ENCODE results near the gene OXTR. TPM values are rescaled to one million over a fixed set of nuclear protein-coding genes. Genes with fewer than 3 reads are reported as not detected.

Gene OXTR
- total RNA-seq, 1 experiment from 2014 or later, result 3.4 TPM

DNA sequence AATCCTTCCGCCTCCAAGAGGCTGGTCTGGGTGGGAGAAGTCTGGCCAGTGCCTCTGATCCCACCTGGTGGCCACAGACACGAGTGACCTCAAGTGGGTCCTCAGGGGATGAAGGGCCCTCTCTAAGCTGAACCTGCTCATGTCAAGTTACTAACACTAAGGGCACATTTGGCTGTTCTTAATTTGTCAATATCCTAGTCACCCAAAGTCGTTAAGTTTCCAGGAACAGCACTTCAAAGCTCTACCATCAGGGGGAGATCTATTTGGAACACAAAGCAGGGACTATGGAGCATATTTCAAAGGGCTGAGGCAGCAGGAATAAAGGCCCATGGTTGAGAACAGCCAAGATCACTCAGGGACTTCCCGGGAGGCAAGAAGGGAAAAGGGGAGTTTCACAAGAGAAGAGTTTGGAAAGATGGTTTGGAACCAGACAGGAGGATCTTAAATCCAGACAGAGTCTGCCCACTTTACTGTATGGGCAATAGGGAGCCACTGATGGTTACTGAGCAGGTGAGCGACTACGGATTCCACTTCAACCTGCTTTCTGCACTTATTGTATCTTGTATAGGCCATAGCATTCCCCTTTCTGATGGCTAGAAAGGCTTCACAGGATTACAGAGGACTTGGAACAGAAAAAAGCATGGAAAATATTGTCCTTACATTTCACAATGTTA is 13.7 kb downstream of the OXTR start:
- BruUV-seq (replicated peaks), result no TSS peak
- CTCF ChIA-PET, result no interaction called here
- DNase-seq, result no peak

DNA sequence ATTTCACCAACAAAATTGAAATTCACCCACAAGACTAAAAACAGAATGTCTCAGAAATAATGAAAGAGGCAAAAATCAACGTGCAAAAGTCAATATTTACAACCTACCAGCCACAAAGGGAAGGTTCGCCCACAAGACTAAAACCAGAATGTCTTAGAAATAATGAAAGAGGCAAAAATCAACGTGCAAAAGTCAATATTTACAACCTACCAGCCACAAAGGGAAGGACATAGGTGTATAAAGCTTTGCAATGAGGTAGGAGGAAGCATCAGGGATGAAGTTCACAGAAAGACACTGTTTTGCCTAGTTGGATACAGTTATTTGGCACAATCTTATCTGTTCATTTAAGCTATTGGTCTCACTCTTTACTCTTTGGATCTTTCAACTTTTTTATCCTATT is 14.3 kb downstream of the OXTR start:
- no peaks in the 10 kb centered on the region for H3K36me3 Mint-ChIP-seq (ENCODE audit: insufficient read depth, unreplicated experiment)
- intact Hi-C loops (cut with micrococcal nuclease; ENCODE audit: unreplicated experiment), result no loop called here
- TF ChIP-seq, protein P1, sequence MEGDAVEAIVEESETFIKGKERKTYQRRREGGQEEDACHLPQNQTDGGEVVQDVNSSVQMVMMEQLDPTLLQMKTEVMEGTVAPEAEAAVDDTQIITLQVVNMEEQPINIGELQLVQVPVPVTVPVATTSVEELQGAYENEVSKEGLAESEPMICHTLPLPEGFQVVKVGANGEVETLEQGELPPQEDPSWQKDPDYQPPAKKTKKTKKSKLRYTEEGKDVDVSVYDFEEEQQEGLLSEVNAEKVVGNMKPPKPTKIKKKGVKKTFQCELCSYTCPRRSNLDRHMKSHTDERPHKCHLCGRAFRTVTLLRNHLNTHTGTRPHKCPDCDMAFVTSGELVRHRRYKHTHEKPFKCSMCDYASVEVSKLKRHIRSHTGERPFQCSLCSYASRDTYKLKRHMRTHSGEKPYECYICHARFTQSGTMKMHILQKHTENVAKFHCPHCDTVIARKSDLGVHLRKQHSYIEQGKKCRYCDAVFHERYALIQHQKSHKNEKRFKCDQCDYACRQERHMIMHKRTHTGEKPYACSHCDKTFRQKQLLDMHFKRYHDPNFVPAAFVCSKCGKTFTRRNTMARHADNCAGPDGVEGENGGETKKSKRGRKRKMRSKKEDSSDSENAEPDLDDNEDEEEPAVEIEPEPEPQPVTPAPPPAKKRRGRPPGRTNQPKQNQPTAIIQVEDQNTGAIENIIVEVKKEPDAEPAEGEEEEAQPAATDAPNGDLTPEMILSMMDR (IDR thresholded peaks at IDR 0.05; ENCODE audit: unreplicated experiment), result no peak
- CTCF ChIA-PET, result no interaction called here
- DNase-seq, result no peak
- no peaks in the 10 kb centered on the region for H3K4me1 Mint-ChIP-seq (ENCODE audit: low read depth, unreplicated experiment)
- H3K27me3 Mint-ChIP-seq (ENCODE audit: unreplicated experiment), result no peaks in the 10 kb centered on the region
- H3K27ac Mint-ChIP-seq (ENCODE audit: unreplicated experiment), result no peak overlapping the region
- no TSS peak for BruUV-seq (replicated peaks)
- no peaks in the 10 kb centered on the region for H3K9me3 Mint-ChIP-seq (ENCODE audit: low read depth, unreplicated experiment)
- no peak overlapping the region for H3K4me3 Mint-ChIP-seq (ENCODE audit: low read depth, unreplicated experiment)

More for the DNA sequence above, 13.7 kb downstream of the OXTR start:
- no peaks in the 10 kb centered on the region for H3K9me3 Mint-ChIP-seq (ENCODE audit: low read depth, unreplicated experiment)
- no peaks in the 10 kb centered on the region for H3K27me3 Mint-ChIP-seq (ENCODE audit: unreplicated experiment)
- TF ChIP-seq, protein P1 (IDR thresholded peaks at IDR 0.05; ENCODE audit: unreplicated experiment), result peak; percentile 40
- no peak overlapping the region for H3K4me3 Mint-ChIP-seq (ENCODE audit: low read depth, unreplicated experiment)
- no peak overlapping the region for H3K27ac Mint-ChIP-seq (ENCODE audit: unreplicated experiment)
- H3K4me1 Mint-ChIP-seq (ENCODE audit: low read depth, unreplicated experiment), result no peaks in the 10 kb centered on the region
- no peaks in the 10 kb centered on the region for H3K36me3 Mint-ChIP-seq (ENCODE audit: insufficient read depth, unreplicated experiment)
- intact Hi-C loops (cut with micrococcal nuclease; ENCODE audit: unreplicated experiment), result no loop called here

DNA sequence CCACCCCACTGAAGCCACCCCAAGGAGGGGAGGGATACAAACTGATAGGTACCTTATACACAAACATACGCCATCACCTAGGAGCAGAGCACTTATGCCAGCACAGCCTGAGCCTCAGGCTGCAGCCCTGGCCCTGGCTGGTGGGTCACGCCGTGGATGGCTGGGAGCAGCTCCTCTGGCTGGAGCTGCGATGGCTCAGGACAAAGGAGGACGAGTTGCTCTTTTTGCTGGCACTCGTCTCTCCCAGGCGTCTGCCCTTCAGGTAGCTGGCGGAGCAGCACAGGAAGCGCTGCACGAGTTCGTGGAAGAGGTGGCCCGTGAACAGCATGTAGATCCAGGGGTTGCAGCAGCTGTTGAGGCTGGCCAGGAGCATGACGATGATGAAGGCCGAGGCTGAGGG is 16.6 kb downstream of the OXTR start:
- Mint-ChIP-seq H3K27ac (ENCODE audit: unreplicated experiment) (no peak overlapping the region), H3K4me1 (ENCODE audit: low read depth, unreplicated experiment) (no peaks in the 10 kb centered on the region), H3K36me3 (ENCODE audit: insufficient read depth, unreplicated experiment) (no peaks in the 10 kb centered on the region), H3K9me3 (ENCODE audit: low read depth, unreplicated experiment) (no peaks in the 10 kb centered on the region), H3K27me3 (ENCODE audit: unreplicated experiment) (peaks cover 1% of the 10 kb centered on the region), H3K4me3 (ENCODE audit: low read depth, unreplicated experiment) (no peak overlapping the region)
- BruUV-seq (replicated peaks), result no TSS peak
- intact Hi-C loops (cut with micrococcal nuclease; ENCODE audit: unreplicated experiment), result no loop called here
- DNase-seq, result no peak
- TF ChIP-seq, protein P1 (IDR thresholded peaks at IDR 0.05; ENCODE audit: unreplicated experiment), result no peak
- CTCF ChIA-PET, result no interaction called here

DNA sequence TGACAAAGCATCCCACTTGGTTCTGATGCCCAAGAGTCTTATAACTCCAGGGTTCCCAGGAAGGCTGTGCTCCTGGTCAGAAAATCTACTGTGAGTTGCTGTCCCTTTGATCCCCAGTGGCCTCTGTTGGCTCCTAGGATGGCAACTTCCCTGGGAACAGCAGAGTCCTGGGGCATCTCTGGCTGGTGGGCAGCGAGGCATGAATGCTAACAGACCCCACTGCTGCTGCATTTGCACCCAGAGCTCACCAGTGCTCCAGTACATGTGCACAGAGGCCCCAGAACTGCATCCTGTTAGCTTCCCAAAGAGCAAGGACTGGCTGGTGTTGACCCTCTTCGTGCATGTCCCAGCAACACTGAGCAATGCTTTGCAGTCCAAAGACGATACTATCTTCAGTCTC is 20.1 kb downstream of the OXTR start:
- no TSS peak for BruUV-seq (replicated peaks)
- no peak overlapping the region for H3K27ac Mint-ChIP-seq (ENCODE audit: unreplicated experiment)
- H3K9me3 Mint-ChIP-seq (ENCODE audit: low read depth, unreplicated experiment), result no peaks in the 10 kb centered on the region
- no peaks in the 10 kb centered on the region for H3K4me1 Mint-ChIP-seq (ENCODE audit: low read depth, unreplicated experiment)
- DNase-seq, result no peak
- H3K4me3 Mint-ChIP-seq (ENCODE audit: low read depth, unreplicated experiment), result no peak overlapping the region
- CTCF ChIA-PET, result no interaction called here
- TF ChIP-seq, protein P1 (IDR thresholded peaks at IDR 0.05; ENCODE audit: unreplicated experiment), result no peak
- intact Hi-C loops (cut with micrococcal nuclease; ENCODE audit: unreplicated experiment), result no loop called here
- H3K36me3 Mint-ChIP-seq (ENCODE audit: insufficient read depth, unreplicated experiment), result no peaks in the 10 kb centered on the region
- peaks cover 23% of the 10 kb centered on the region for H3K27me3 Mint-ChIP-seq (ENCODE audit: unreplicated experiment)

Data from Calu3 (cell line).